Activated CD4-positive, alpha-beta T cell treated with anti-CD3 and anti-CD28 coated beads for 4 hours (primary cell): ENCODE measurements around the gene ZNF365.
"Not testable (repeated sequence)": the region's sequence is repeated elsewhere in the genome, so short reads cannot be mapped to it uniquely, and the experiment has no call there.

ENCODE experiments used
- DNase-seq, 2 donors: peaks; one replicate each; pipeline ENCODE4 v3.0.0-alpha.2; 2020

ZNF365 gene

GRCh38 chr10:62377966-62378365 lies 3.8 kb downstream of the ZNF365 start:
- DNase-seq, result no peak

DNA sequence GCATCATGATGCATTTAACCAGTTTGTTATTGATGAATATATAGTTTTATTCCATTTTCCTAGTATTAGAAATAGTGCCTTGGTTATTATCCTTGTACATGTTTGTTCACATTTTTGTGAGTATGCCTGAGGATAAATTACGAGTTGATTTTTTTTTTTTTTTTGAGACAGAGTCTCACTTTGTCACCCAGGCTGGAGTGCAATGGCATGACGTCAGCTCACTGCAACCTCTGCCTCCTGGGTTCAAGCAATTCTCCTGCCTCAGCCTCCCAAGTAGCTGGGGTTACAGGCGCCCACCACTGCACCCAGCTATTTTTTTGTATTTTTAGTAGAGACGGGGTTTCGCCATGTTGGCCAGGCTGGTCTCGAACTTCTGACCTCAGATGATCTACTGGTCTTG lies 4.7 kb downstream of the ZNF365 start:
- DNase-seq, result not testable (repeated sequence)

- no peak for DNase-seq
Observed at GRCh38 chr10:62379394-62379793, 5.2 kb downstream of the ZNF365 start.

GRCh38 chr10:62380016-62380415 lies 5.8 kb downstream of the ZNF365 start:
- DNase-seq, result no peak

DNA sequence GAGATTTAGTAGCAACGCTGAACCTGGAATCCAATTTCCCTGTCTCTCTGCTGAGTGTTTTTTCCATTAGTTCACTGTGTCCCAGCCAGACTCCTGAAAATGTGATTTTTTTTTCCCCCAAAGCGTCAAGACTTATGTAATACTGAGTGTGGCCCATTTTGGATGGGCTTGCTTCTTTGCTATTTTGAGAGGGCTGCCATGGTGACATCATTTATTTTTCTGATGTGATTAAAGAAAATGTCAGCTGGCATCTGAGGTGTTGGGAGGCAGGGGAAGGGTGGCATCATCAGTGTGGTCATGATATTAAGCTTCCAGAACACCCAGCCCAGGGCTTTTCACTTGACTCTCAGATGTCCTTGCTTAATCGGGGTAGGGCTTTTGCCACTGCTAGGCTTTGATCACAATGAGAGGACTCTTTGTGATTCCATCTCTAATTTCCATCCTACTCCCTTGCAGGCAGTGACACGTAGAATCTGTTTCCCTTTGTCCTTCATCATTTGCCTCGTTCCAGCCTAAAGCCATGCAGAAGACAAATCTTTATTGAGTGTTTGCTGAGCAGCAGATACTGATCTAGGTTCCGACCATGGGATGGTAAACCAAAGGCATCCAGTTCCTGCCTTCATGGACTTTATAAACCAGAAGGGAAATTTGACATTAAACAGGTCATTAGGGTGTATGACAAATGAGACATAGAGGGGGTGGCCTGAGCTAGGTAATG lies 7.4 kb downstream of the ZNF365 start:
- DNase-seq, result no peak

DNA sequence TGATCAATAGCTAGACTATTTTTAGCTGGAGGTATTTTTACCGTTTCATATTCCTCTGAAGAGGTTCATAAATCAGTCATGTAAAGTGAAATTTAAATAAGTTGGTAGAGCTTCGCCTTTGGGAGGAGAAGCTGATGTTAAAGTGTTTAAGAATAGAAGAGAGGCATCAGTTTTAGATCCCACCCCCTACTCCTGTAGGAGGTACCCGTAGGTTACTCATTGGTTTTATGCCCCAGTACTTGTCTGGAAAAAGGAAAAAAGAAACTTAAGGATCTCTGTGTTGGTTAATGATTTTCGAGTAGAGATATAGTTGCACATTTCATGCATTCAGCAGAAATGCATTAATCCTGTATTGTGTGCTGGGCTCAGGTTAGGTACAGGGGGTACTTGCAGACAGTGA lies 8.7 kb downstream of the ZNF365 start:
- DNase-seq, result no peak

DNA sequence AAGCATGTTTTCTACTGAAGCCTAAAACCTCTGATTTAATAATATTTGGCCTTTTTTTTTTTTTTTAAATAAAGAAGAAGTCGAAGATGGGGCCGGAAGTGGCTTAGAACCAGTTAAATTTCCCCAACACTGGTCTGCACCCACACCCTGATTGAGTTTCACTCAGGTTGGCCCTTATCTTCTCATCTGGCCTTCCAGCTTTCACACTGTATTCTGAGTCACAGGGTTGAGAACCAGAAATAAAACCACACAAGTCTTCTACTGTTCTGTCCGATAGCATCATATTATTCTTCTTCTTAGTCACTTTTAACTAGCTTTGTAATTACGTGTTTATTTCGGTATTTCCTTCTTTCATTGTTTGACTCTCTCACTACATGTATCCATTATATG lies 9.9 kb downstream of the ZNF365 start:
- peak; percentile 52 to 56 for DNase-seq

DNA sequence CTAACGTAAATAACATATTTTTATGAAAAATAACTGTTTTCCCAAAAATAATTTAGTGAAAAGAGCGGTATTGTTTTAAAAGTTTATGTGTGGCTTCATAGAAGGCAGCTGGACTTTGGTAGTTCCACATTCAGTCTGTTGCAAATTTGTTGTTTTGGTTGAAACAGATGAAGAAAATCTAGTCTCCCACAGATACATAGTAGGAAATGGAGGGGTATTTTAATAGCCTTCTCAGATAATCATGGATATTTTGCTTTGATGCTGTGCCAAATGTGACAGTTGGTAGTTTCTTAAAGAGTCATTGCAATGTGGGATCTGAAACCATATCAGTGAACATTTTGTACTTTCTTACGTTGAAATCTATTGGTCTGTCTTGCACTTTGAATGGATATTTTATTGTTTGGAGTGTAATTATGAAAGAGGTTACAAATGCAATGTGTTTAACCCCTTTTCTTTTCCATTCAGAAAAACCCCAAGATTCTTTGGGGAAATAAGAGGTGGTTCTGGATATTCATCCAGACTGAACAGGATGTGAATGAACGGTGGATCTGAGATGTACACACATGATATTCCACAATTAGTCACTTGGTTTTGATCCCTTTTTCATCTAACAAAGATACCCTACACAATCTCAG lies 10.4 kb downstream of the ZNF365 start:
- no peak for DNase-seq

DNA sequence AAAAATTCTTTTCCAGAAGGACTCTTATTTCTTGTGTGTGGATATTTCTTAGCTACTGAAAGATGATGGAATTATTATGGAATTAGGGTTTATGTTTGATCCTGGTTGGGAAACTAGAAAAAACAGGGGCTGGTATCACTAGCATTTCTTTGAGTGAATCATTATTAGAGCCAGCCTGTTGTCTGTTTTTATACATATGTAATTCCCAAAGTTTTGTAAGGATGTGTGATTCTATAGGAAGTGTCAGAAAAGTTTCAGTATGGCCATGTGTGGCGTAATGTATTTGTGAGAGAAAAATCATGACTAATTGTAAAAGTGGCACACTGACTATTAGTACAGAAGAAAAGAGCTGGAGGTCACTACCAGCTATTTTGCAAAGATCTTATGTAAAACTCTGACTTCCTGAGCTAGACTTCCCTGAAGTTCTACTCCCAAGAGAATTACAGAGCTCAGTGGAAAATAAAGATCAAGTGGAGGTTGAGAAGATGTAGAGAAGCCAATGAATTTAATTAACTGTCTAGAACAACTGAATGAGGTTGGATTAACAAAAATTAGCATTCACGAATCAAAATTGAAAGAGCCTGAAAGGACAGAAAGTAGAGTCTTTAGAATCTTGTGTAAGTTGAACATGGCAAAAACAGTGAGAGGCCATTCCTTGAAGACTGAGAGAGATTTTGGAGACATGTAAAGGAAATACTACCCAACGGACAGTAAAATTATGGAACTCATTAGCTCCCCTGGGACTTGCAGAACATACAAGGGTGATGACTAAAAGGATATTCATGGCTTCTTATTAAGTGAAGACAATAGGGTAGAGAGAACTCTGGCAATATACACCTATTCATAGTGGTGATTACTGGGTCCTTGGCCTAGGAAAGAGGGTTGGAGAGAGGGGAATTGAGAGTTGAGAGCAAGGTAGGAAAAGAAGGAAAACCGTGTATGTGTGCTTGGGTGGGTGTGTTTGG lies 12.5 kb downstream of the ZNF365 start:
- DNase-seq, result no peak

GRCh38 chr10:62388328-62388727 lies 14.2 kb downstream of the ZNF365 start:
- no peak for DNase-seq

DNA sequence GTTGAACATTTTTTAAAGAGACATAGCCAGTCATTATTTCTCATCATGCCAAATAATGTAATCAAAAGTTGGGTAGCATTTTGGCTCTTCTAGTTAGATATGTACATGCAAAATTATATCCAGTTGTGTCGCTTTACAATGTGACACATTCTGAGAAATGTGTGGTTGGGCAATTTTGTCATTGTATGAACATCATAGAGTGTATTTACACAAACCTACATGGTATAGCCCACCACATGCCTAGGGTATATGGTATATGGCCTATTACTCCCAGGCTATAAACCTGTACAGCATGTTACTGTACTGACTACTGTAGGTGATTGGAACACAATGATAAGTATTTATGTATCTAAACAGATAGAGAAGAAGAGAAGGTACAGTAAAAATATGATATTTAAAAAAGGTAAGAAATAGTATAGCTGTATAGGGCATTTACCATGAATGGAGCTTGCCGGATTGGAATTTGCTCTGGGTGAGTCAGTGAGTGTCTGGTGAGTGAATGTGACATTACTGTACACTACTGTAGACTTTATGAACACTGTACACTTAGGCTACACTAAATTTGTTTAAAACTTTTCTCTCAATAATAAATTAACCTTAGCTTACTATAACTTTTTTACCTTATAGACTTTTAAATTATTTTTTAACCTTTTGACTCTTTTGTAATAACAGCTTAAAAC lies 16.5 kb downstream of the ZNF365 start:
- DNase-seq, result no peak

- DNase-seq, result no peak
Observed at GRCh38 chr10:62393237-62393636, 19.1 kb downstream of the ZNF365 start.

GRCh38 chr10:62394556-62395018 lies 20.4 kb downstream of the ZNF365 start:
- DNase-seq, result no peak

DNA sequence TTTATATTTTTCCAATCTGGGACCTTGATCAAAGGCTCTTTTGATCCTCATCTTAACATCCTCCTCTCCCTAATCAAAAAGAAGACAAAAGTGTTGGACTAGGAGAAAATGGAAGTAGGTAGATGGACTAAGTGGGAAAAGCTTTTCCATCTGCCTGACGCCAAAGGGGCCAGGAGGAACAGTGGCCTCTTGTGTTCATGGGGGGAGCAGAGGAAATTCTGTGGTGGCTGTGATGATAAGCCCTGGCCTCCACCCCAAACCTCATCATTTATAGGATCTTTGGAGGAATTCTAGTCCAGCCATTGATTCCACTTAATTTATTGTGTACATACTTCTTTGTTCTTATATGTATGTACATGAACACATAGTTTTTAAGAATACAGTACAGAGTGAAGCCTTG lies 21.7 kb downstream of the ZNF365 start:
- DNase-seq, result no peak

DNA sequence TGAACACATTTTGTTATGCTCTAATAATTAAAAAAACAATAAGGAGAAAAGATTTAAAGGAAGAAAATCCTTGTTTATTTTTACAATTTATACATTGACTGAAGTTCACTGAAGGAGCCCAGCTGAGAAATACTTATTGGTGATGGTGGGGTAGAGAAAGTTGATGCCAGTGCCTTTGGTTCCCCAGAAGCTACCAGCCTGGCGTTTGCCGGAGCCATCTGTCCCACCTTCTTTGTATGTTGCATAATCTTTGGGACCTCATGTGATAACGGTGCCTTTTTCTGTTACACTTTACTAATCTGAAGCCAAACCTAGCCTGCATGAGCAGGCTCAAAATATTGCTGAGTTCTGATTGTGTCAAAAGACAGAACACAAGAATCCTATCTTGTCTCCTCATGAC lies 22.7 kb downstream of the ZNF365 start:
- DNase-seq, result no peak

- no peak for DNase-seq
Observed at GRCh38 chr10:62399211-62399610, 25.0 kb downstream of the ZNF365 start.

DNA sequence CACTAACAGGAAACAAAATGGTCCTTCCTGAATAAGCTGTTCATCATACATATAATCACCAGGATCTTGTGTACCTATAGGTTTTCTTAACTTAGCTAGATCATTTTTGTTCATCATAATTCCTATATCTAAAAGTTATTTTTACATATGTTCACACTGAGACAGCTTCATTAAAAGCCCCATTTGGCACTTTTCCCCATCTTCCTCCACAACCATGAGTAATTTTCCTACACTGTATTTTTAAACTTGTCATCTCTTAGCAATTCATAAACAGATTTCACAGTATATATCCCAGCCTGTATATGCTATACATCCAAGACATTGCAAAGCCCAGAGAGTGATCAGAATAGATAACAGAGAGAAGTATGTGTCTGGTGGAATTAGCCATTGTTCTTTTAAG lies 28.3 kb downstream of the ZNF365 start:
- DNase-seq, result no peak

GRCh38 chr10:62410528-62410927 lies 36.4 kb downstream of the ZNF365 start:
- DNase-seq, result not testable (repeated sequence)

GRCh38 chr10:62410934-62411333 lies 36.8 kb downstream of the ZNF365 start:
- not testable (repeated sequence) for DNase-seq

GRCh38 chr10:62413048-62413447 lies 38.9 kb downstream of the ZNF365 start:
- no peak for DNase-seq

GRCh38 chr10:62413652-62414051 lies 39.5 kb downstream of the ZNF365 start:
- no peak for DNase-seq

DNA sequence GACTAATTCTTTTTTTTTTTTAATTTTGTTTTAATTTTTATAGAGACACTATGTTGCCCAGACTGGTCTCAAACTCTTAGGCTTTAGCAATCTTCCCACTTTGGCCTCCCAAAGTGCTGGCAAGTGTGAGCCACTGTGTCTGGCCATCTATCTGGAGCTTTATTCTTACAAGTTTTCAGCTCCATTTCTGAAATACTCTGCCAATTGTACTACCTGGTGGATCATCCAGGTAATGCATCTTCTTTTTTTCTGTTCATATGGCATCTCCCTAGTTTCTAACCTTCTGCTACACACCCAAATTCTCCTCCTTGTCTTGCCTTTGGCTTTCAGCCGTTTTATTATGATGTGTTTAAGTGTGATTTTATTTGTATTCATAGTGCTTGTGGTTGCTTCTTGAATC lies 40.2 kb downstream of the ZNF365 start:
- DNase-seq, result no peak

DNA sequence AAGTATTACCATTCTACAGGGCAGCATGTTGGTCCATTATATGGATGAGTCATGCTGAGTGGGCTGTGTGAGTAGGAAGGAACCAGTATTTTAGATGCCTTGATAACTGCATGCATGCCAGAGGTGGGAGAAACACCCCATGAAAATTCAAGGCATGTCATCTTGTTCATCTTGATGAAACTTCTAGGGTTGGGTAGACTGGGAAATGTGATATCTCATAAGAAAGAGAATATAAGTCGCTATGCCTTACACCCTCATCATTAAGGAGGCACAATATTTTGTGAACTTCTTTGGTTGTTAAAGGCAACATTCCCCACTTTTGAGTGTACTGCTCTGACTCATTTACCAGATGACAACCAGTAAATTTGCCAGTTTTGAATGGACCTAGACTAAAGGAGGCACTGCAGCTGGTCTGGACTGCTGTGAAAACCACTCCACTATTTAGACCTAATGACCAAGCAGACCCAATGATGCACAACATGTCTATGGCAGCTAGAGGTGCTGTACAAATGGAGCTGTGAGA lies 48.0 kb downstream of the ZNF365 start:
- DNase-seq, result no peak
